HL-60 (cell line): ENCODE results near the gene C17orf100.

Experiments
- DNase-seq, 2 experiments: peaks; one replicate each; pipeline ENCODE4 v3.0.0-alpha.2; 2010 to 2020; ENCODE audit warnings: low read depth in 1 of 2, low spot score in 1 of 2
- H3K27ac ChIP-seq: fragments of 250-450 bp; sonication (Bioruptor Pico); replicated peaks from 2 replicates; pipeline ENCODE4 v1.5.1; 2020; ENCODE audit warnings: mild to moderate bottlenecking, moderate library complexity
- H3K27me3 ChIP-seq: fragments of 250-450 bp; sonication (Bioruptor Pico); 2 replicates; pipeline ENCODE4 v1.5.1; 2021; ENCODE audit warnings: mild to moderate bottlenecking, moderate library complexity; ENCODE audit not compliant: insufficient read depth, poor library complexity, severe bottlenecking
- H3K4me3 ChIP-seq: replicated peaks from 2 replicates; pipeline ENCODE4 v1.5.1; 2011; ENCODE audit warnings: mild to moderate bottlenecking, control low read depth, low read length; ENCODE audit not compliant: insufficient read depth
- GABPA ChIP-seq: IDR thresholded peaks from 2 replicates; pipeline ENCODE4 v1.6.1; 2012; ENCODE audit warnings: low read depth
- POLR2AphosphoS5 ChIP-seq: IDR thresholded peaks from 2 replicates; pipeline ENCODE4 v1.6.1; 2012; ENCODE audit warnings: low read depth
- SPI1 ChIP-seq: IDR thresholded peaks from 2 replicates; pipeline ENCODE4 v1.6.1; 2012; ENCODE audit warnings: low read depth, mild to moderate bottlenecking, borderline replicate concordance
- long read RNA-seq: library from polyadenylated mRNA; unstranded; transcript quantifications from one replicate; pipeline ENCODE4 v2.0.0, GENCODE V29; 2020
- TF ChIP-seq, protein P1 (sequence below): IDR thresholded peaks from one replicate; pipeline ENCODE4 v1.5.1; 2011; ENCODE audit warnings: low read length, control low read depth, inconsistent platforms; ENCODE audit not compliant: insufficient read depth
- TF ChIP-seq, protein P2 (sequence below): IDR thresholded peaks from 2 replicates; pipeline ENCODE4 v1.6.1; 2012; ENCODE audit warnings: low read depth; ENCODE audit not compliant: insufficient replicate concordance

The C17orf100 gene
- long read RNA-seq, transcript C17orf100-201 (1 exons, 1,756 nt): major isoform, 5 of 5 reads
- long read RNA-seq, partial matches to known transcripts: 0 of 5 reads
- long read RNA-seq, other reads (novel, unspliced or antisense): 0 of 5 reads

DNA sequence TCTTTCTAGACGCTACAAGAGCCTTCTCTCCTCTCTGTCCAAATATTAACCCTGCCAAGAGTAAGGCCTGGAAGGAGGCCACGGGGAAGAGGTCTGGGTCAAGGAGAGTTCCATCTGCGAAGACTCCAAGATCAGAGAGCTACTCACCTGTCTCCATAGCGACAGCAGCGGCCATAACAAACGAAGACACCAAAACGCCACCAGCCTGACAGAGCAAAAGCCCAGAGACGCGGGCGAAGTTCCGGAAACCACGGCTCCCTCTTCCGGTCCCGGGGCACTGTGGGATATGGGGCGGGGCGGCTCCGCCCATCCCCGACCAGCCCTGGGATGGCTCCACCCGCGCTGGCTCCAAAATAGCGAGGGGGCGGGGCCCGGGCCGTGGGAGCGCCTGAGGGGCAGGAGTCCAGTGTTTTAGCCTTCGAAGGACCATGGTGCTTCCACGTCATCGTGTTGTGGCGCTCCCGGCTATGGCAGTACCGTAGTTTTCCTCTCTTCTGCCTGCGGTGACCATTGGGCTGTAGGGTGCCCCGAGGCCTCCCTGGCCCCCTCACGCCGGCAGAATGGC lies at the start of gene C17orf100, which contains the start of gene MED31:
Gene C17orf100 (plus strand): TSS at position 409 of the 565 bp plus-strand sequence. CDS start 152 bp downstream, at position 561.
Gene MED31 (minus strand): TSS at position 252 of the 565 bp plus-strand sequence. CDS start 77 bp downstream, at position 175.
- TF ChIP-seq POLR2AphosphoS5: peak; percentile 53
- TF ChIP-seq SPI1: no peak
- peak; percentile 72 for TF ChIP-seq GABPA
- peak; percentile 77 to 89 for DNase-seq
- Histone ChIP-seq H3K4me3 (peak within 1 kb of the TSS; percentile 55), H3K27ac (peak within 1 kb of the TSS; percentile 96), H3K27me3 (no peaks in the 10 kb centered on the region)

DNA sequence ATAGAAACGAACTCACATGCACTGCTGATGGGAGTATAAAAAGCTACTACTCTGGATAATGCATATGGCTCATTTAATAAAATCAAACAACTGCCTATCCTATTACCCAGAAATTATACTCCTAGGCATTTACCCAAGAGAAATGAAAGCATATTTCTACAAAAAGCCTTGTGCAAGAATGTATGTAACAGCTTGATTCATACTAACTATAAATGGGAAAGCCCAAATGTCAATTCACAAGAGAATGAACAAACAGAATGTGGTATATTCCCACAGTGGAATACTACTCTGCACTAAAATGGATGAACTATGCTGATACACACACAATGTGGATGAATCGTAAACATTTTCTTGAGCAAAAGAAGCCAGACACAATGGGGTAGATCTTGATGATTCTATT lies 49.4 kb upstream of the C17orf100 start:
- H3K27me3 ChIP-seq: no peaks in the 10 kb centered on the region

DNA sequence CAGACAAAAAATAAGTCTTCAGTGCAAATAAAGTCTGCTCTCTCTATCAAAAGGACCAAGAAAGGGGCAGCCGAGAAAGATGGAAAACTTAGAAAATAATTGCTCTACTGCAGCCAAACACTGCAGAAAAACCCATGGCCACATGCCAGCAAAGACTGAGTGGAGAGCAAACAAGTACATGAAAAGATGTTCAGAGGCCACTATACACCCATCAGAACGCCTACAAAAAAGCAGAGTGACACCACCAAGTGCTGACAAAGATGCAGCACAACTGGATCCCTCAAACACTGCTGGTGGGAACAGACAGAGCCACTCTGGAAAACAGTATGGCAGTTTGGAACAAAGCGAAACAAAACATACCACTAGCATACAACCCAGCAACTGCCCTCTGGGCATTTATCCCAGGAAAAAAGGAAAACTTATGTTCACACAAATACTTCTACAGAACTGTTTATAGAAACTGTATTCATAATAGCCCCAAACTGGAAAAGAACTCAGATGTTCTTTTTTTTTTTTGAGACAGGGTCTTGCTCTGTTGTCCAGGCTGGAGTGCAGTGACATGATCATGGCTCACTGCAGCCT lies 47.7 kb upstream of the C17orf100 start:
- no peak overlapping the region for H3K4me3 ChIP-seq
- DNase-seq: no peak
- H3K27me3 ChIP-seq: no peaks in the 10 kb centered on the region
- H3K27ac ChIP-seq: no peak overlapping the region
- TF ChIP-seq GABPA (no peak), POLR2AphosphoS5 (no peak)
- TF ChIP-seq, protein P1, sequence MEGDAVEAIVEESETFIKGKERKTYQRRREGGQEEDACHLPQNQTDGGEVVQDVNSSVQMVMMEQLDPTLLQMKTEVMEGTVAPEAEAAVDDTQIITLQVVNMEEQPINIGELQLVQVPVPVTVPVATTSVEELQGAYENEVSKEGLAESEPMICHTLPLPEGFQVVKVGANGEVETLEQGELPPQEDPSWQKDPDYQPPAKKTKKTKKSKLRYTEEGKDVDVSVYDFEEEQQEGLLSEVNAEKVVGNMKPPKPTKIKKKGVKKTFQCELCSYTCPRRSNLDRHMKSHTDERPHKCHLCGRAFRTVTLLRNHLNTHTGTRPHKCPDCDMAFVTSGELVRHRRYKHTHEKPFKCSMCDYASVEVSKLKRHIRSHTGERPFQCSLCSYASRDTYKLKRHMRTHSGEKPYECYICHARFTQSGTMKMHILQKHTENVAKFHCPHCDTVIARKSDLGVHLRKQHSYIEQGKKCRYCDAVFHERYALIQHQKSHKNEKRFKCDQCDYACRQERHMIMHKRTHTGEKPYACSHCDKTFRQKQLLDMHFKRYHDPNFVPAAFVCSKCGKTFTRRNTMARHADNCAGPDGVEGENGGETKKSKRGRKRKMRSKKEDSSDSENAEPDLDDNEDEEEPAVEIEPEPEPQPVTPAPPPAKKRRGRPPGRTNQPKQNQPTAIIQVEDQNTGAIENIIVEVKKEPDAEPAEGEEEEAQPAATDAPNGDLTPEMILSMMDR: no peak

More for the DNA sequence above, 49.4 kb upstream of the C17orf100 start:
- no peak for DNase-seq
- Histone ChIP-seq H3K4me3 (no peak overlapping the region), H3K27ac (no peak overlapping the region)
- no peak for TF ChIP-seq SPI1

DNA sequence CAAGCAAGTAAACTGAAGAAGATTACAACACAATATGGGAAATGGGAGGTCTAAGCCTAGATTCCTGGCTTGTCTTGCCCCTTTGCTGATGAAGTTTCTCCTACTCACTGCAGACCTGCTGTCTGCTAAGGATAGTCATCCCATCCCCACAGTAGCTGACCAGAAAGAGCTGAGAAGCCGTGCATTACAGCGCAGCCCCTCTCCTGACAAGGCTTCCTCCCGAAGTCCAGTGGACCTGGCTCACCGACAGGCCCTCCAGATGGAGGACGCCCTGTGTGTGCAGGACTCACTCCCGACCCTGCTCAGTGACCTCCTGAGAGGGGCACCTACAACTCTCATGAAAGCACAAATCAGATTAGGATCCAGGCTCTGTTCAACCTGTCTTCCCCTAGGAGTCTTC lies 46.4 kb upstream of the C17orf100 start:
- DNase-seq: no peak
- no peak overlapping the region for H3K27ac ChIP-seq
- TF ChIP-seq GABPA (no peak), POLR2AphosphoS5 (no peak), SPI1 (no peak)
- TF ChIP-seq, protein P1: no peak
- TF ChIP-seq, protein P2, sequence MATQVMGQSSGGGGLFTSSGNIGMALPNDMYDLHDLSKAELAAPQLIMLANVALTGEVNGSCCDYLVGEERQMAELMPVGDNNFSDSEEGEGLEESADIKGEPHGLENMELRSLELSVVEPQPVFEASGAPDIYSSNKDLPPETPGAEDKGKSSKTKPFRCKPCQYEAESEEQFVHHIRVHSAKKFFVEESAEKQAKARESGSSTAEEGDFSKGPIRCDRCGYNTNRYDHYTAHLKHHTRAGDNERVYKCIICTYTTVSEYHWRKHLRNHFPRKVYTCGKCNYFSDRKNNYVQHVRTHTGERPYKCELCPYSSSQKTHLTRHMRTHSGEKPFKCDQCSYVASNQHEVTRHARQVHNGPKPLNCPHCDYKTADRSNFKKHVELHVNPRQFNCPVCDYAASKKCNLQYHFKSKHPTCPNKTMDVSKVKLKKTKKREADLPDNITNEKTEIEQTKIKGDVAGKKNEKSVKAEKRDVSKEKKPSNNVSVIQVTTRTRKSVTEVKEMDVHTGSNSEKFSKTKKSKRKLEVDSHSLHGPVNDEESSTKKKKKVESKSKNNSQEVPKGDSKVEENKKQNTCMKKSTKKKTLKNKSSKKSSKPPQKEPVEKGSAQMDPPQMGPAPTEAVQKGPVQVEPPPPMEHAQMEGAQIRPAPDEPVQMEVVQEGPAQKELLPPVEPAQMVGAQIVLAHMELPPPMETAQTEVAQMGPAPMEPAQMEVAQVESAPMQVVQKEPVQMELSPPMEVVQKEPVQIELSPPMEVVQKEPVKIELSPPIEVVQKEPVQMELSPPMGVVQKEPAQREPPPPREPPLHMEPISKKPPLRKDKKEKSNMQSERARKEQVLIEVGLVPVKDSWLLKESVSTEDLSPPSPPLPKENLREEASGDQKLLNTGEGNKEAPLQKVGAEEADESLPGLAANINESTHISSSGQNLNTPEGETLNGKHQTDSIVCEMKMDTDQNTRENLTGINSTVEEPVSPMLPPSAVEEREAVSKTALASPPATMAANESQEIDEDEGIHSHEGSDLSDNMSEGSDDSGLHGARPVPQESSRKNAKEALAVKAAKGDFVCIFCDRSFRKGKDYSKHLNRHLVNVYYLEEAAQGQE: no peak

DNA sequence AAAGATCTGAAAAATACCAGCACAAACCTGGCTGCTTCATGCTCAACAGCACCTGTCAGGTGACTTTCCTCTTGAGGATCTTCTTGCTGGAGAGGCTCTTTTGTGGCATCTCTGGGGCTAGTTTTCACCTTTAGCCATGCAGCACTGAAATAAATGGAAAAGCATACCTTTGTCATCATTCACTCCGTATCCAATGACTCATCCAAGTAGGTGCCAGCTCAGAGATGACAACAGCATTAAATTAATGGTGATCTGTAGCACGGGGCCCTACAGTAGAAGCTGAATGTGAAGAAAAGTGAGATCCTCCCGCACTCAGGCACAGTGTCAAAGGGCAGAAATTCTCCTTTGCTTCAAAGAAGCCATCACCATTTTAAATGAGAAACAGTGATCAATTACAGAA lies 43.2 kb upstream of the C17orf100 start:
- no peaks in the 10 kb centered on the region for H3K27me3 ChIP-seq
- no peak for DNase-seq
- no peak overlapping the region for H3K4me3 ChIP-seq
- TF ChIP-seq, protein P2: no peak
- TF ChIP-seq, protein P1: no peak
- TF ChIP-seq POLR2AphosphoS5 (no peak), SPI1 (no peak), GABPA (no peak)
- no peak overlapping the region for H3K27ac ChIP-seq

More for the DNA sequence above, 46.4 kb upstream of the C17orf100 start:
- Histone ChIP-seq H3K27me3 (no peaks in the 10 kb centered on the region), H3K4me3 (no peak overlapping the region)
